PC-3 (cell line): ENCODE data around the gene FBXL7. TPM values are rescaled to one million over a fixed set of nuclear protein-coding genes. Genes with fewer than 3 reads are reported as not detected.

Source experiments
- ATAC-seq: fragments of 200-7000 bp; cut with Tn5 transposase; 2 replicates; pipeline ENCODE4 v1.9.1; 2020; ENCODE audit warnings: mild to moderate bottlenecking, moderate library complexity
- BruUV-seq: library from RNA; stranded (reverse); fragments of 400-500 nt; replicated peaks from 2 replicates; lab custom pipeline; 2021; lab: Mats Ljungman, UMichigan
- CTCF ChIA-PET: fragments of 300-600 bp; sonication (Branson Sonifier 250); formaldehyde crosslinking; loops from one replicate; lab custom pipeline; 2022; ENCODE audit warnings: antibody characterized with exemption; lab: Charles Lee
- POLR2A ChIA-PET: fragments of 300-600 bp; sonication (Branson Sonifier 250); formaldehyde crosslinking; loops from one replicate; lab custom pipeline; 2022; ENCODE audit warnings: antibody characterized with exemption; ENCODE audit not compliant: unreplicated experiment; lab: Charles Lee
- DNase-seq: peaks from one replicate; pipeline ENCODE4 v3.0.0-alpha.2; 2015
- H2AFZ ChIP-seq: fragments of 300-600 bp; sonication (generic); 2 replicates; pipeline ENCODE4 v1.6.0; 2016; ENCODE audit warnings: antibody characterized with exemption, low read length
- H3F3A ChIP-seq: fragments of 300-600 bp; sonication (generic); one replicate; pipeline ENCODE4 v1.6.0; 2017; ENCODE audit warnings: antibody characterized with exemption, low read length, control low read depth, mild to moderate bottlenecking; ENCODE audit not compliant: unreplicated experiment
- H3K27ac ChIP-seq: fragments of 300-600 bp; sonication (generic); 2 replicates; pipeline ENCODE4 v1.5.1; 2016; ENCODE audit warnings: mild to moderate bottlenecking, low read length
- H3K27me3 ChIP-seq: fragments of 300-600 bp; sonication (generic); 2 replicates; pipeline ENCODE4 v1.6.1; 2016; ENCODE audit warnings: low read length, mixed read lengths
- H3K36me3 ChIP-seq: fragments of 300-600 bp; sonication (generic); 2 replicates; pipeline ENCODE4 v1.6.1; 2016; ENCODE audit warnings: low read depth, mixed run types, low read length, mixed read lengths
- H3K4me1 ChIP-seq: fragments of 300-600 bp; sonication (generic); 2 replicates; pipeline ENCODE4 v1.5.1; 2016; ENCODE audit warnings: low read length; ENCODE audit not compliant: insufficient read depth
- H3K4me2 ChIP-seq: fragments of 300-600 bp; sonication (generic); 2 replicates; pipeline ENCODE4 v1.6.0; 2016; ENCODE audit warnings: low read length
- H3K4me3 ChIP-seq: fragments of 300-600 bp; sonication (generic); 2 replicates; pipeline ENCODE4 v1.5.1; 2016; ENCODE audit warnings: mild to moderate bottlenecking, low read length, mixed read lengths
- H3K79me2 ChIP-seq: fragments of 300-600 bp; sonication (generic); 2 replicates; pipeline ENCODE4 v1.6.1; 2017; ENCODE audit warnings: low read length, mixed read lengths
- H3K9ac ChIP-seq: fragments of 300-600 bp; sonication (generic); 2 replicates; pipeline ENCODE4 v1.6.0; 2016; ENCODE audit warnings: mild to moderate bottlenecking, low read length
- H3K9me2 ChIP-seq: fragments of 300-600 bp; sonication (generic); replicated peaks from 2 replicates; pipeline ENCODE4 v1.6.1; 2016; ENCODE audit warnings: mixed run types, low read length, mixed read lengths
- H3K9me3 ChIP-seq: fragments of 300-600 bp; sonication (generic); 2 replicates; pipeline ENCODE4 v1.6.1; 2016; ENCODE audit warnings: low read length, mixed read lengths
- H4K20me1 ChIP-seq: fragments of 300-600 bp; sonication (generic); 2 replicates; pipeline ENCODE4 v1.6.1; 2016; ENCODE audit warnings: low read length, mixed read lengths
- EZH2 ChIP-seq: fragments of 300-600 bp; sonication (generic); IDR thresholded peaks from one replicate; pipeline ENCODE4 v1.6.1; 2017; ENCODE audit warnings: antibody characterized with exemption, mild to moderate bottlenecking, low read length; ENCODE audit not compliant: unreplicated experiment
- EZH2phosphoT487 ChIP-seq: fragments of 300-600 bp; sonication (generic); IDR thresholded peaks from 2 replicates; pipeline ENCODE4 v1.6.1; 2018; ENCODE audit warnings: mild to moderate bottlenecking, antibody characterized with exemption, low read length, borderline replicate concordance
- intact Hi-C: fragments of 100-400 bp; cut with micrococcal nuclease; formaldehyde crosslinking; loops from 2 replicates; pipeline ENCODE4 v1.9.0; 2023
- total RNA-seq: library from RNA; depleted of rRNA; stranded (reverse); fragments of >200 nt; gene quantifications from 2 replicates; pipeline ENCODE4 v1.2.3, GENCODE V29; 2014
- TF ChIP-seq, protein P1 (sequence below): fragments of 300-600 bp; sonication (generic); conservative IDR thresholded peaks from 2 replicates; pipeline ENCODE4 v1.5.1; 2017; ENCODE audit warnings: antibody characterized with exemption, low read depth, mild to moderate bottlenecking, low read length

The FBXL7 gene
- total RNA-seq, 1 experiment from 2014 or later, result 0.18 TPM

DNA sequence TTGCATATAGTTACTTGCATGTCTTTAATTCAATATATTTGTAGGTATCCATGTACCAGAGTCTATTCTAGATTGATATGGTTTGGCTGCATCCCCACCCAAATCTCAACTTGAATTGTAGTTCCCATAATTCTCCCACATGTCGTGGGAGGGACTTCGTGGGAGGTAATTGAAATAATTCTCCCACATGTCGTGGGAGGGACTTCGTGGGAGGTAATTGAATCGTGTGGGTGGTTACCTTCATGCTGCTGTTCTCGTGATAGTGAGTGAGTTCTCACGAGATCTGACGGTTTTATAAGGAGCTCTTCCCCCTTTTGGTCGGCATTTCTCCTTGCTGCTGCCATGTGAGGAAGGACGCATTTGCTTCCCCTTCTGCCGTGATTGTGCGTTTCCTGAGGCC is 16.5 kb downstream of the FBXL7 start:
- Histone ChIP-seq H3F3A (no peaks in the 10 kb centered on the region), H2AFZ (no peak overlapping the region), H3K9me2 (no peaks in the 10 kb centered on the region), H3K27ac (no peak overlapping the region), H3K9me3 (0 out of 2 replicates have a peak, but pooled peaks cover 4% of the 10 kb centered on the region), H3K4me1 (no peaks in the 10 kb centered on the region), H3K4me2 (no peak overlapping the region), H3K27me3 (no peaks in the 10 kb centered on the region), H3K36me3 (no peaks in the 10 kb centered on the region), H3K4me3 (no peak overlapping the region), H3K79me2 (no peaks in the 10 kb centered on the region), H4K20me1 (no peaks in the 10 kb centered on the region), H3K9ac (no peak overlapping the region)
- POLR2A ChIA-PET, result no interaction called here
- no peak for ATAC-seq
- TF ChIP-seq, protein P1, sequence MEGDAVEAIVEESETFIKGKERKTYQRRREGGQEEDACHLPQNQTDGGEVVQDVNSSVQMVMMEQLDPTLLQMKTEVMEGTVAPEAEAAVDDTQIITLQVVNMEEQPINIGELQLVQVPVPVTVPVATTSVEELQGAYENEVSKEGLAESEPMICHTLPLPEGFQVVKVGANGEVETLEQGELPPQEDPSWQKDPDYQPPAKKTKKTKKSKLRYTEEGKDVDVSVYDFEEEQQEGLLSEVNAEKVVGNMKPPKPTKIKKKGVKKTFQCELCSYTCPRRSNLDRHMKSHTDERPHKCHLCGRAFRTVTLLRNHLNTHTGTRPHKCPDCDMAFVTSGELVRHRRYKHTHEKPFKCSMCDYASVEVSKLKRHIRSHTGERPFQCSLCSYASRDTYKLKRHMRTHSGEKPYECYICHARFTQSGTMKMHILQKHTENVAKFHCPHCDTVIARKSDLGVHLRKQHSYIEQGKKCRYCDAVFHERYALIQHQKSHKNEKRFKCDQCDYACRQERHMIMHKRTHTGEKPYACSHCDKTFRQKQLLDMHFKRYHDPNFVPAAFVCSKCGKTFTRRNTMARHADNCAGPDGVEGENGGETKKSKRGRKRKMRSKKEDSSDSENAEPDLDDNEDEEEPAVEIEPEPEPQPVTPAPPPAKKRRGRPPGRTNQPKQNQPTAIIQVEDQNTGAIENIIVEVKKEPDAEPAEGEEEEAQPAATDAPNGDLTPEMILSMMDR, result no peak
- no peak for TF ChIP-seq EZH2
- TF ChIP-seq EZH2phosphoT487, result no peak
- intact Hi-C loops, result no loop called here
- no peak for DNase-seq
- BruUV-seq, result no TSS peak
- CTCF ChIA-PET, result no interaction called here

DNA sequence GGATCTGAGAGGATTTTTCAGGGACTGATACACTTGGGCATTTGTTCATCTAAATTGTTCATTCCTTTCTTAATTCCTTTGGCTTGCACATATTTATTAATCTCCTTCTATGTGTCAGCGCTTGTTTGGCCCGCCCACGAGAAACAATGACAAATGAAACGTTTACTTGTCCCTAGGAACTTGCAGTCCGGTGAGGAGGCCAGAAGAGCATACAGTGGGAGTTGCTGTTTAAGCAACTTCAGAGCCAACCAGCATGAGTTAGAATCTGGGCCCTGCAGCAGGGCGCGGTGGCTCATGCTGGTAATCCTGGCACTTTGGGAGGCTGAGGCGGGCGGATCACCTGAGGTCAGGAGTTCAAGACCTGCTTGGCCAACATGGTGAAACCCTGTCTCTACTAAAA is 18.8 kb downstream of the FBXL7 start:
- Histone ChIP-seq H3K27ac (no peak overlapping the region), H3K4me2 (no peak overlapping the region), H3F3A (no peaks in the 10 kb centered on the region), H4K20me1 (no peaks in the 10 kb centered on the region), H3K9me3 (0 out of 2 replicates have a peak, but pooled peaks cover 4% of the 10 kb centered on the region), H3K4me3 (no peak overlapping the region), H3K4me1 (no peaks in the 10 kb centered on the region), H3K9ac (no peak overlapping the region), H3K79me2 (no peaks in the 10 kb centered on the region), H3K36me3 (no peaks in the 10 kb centered on the region), H2AFZ (no peak overlapping the region), H3K27me3 (no peaks in the 10 kb centered on the region), H3K9me2 (no peaks in the 10 kb centered on the region)
- no peak for TF ChIP-seq EZH2phosphoT487
- TF ChIP-seq, protein P1, result no peak
- TF ChIP-seq EZH2, result no peak
- POLR2A ChIA-PET, result no interaction called here
- ATAC-seq, result no peak
- DNase-seq, result no peak
- intact Hi-C loops, result no loop called here
- BruUV-seq, result no TSS peak
- CTCF ChIA-PET, result no interaction called here

DNA sequence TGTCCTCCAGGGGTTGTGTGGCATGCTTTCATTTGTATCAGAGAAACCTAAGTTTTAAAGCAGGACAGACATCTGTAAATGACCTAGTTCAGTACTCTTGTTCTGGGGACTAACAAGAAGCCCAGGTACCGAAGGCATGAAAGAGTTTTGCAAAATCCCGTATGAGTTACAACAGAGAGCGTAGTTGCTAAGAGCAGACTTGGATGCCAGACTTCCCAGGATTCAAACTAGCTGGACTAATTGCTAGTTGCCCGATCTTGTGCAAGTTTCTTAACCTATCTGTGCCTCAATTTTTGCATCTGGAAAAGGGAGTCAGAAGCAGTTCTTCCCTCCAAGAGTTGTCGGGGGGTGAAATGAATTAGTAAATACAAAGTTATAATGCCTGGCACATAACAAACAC is 20.9 kb downstream of the FBXL7 start:
- Histone ChIP-seq H3K9me2 (no peaks in the 10 kb centered on the region), H3K4me3 (no peak overlapping the region), H3K4me2 (no peak overlapping the region), H3K79me2 (no peaks in the 10 kb centered on the region), H3K4me1 (no peaks in the 10 kb centered on the region), H3K36me3 (no peaks in the 10 kb centered on the region), H3K27me3 (no peaks in the 10 kb centered on the region), H3K27ac (no peak overlapping the region), H2AFZ (no peak overlapping the region), H3K9me3 (0 out of 2 replicates have a peak, but pooled peaks cover 9% of the 10 kb centered on the region), H4K20me1 (no peaks in the 10 kb centered on the region), H3K9ac (no peak overlapping the region), H3F3A (no peaks in the 10 kb centered on the region)
- ATAC-seq (no peak), DNase-seq (no peak)
- no peak for TF ChIP-seq EZH2phosphoT487
- TF ChIP-seq EZH2, result no peak
- TF ChIP-seq, protein P1, result no peak
- ChIA-PET POLR2A (no interaction called here), CTCF (no interaction called here)
- intact Hi-C loops, result no loop called here
- BruUV-seq, result no TSS peak
